ENCODE data around the gene RIF1. TPM values are rescaled to one million over a fixed set of nuclear protein-coding genes. Genes with fewer than 3 reads are reported as not detected.

RIF1 gene
- total RNA-seq, 1 experiment from 2014 or later: 123 TPM

DNA sequence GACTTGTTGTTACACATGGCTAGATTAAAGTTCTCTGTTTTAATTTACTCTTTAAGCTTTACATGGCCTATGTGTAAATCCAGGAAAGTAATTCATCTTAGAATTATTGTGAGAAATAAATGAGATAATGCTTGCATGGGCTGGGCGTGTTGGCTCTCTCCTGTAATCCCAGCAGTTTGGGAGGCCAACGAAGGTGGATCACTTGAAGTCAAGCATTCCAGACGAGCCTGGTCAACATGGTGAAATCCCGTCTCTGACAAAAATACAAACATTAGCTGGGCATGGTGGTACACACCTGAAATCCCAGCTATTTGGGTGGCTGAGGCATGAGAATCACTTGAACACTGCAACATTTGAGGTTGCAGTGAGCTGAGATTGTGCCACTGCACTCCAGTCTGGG lies 4.3 kb upstream of the RIF1 start:
- Histone ChIP-seq H3T11ph (ENCODE audit: low read length) (no peak overlapping the region), H2AFZ (ENCODE audit: low read length) (no peak overlapping the region), H3K56ac (ENCODE audit: insufficient read length, low read depth, low read length) (no peak overlapping the region), H3K9me3 (ENCODE audit: control insufficient read depth, low read depth, low read length) (no peaks in the 10 kb centered on the region), H4K20me1 (ENCODE audit: control insufficient read depth, insufficient read depth, insufficient read length) (peaks cover under 1% of the 10 kb centered on the region), H3K4ac (ENCODE audit: low read depth, low read length) (no peak overlapping the region), H2BK20ac (ENCODE audit: low read depth, low read length, poor library complexity, severe bottlenecking) (no peak overlapping the region), H2BK120ac (ENCODE audit: low read depth, low read length, poor library complexity, severe bottlenecking) (no peak overlapping the region), H3K79me1 (ENCODE audit: insufficient read depth, low read depth, low read length, poor library complexity, severe bottlenecking) (no peaks in the 10 kb centered on the region), H3K27me3 (ENCODE audit: insufficient read depth, low read length) (no peaks in the 10 kb centered on the region), H4K8ac (replicated peaks; ENCODE audit: insufficient read length, low read depth, low read length) (no peak overlapping the region), H3K18ac (ENCODE audit: insufficient read length, low read depth, low read length) (no peak overlapping the region), H2BK5ac (ENCODE audit: insufficient read length, low read length) (no peak overlapping the region), H3K9ac (ENCODE audit: extremely low read depth, insufficient read length, low read length) (no peak overlapping the region), H4K5ac (ENCODE audit: insufficient read length, low read depth, low read length) (no peak overlapping the region), H2BK12ac (ENCODE audit: insufficient read length, low read depth, low read length) (no peak overlapping the region), H3K4me1 (ENCODE audit: insufficient read depth, low read length) (no peaks in the 10 kb centered on the region), H3K4me2 (ENCODE audit: insufficient read depth, insufficient read length, low read length) (no peak overlapping the region), H3K79me2 (ENCODE audit: insufficient read depth, low read length) (peaks cover 2% of the 10 kb centered on the region; the same call in 1 of the 2 replicates), H3K27ac (ENCODE audit: insufficient read length, low read depth, low read length) (no peak overlapping the region), H3K23me2 (ENCODE audit: insufficient read length, low read depth, low read length, poor library complexity, severe bottlenecking) (no peaks in the 10 kb centered on the region), H2AK5ac (ENCODE audit: insufficient read length, low read length) (no peak overlapping the region), H4K91ac (ENCODE audit: insufficient read length, low read depth, low read length) (no peak overlapping the region), H3K14ac (ENCODE audit: insufficient read depth, low read length) (no peak overlapping the region), H2BK15ac (ENCODE audit: low read depth, low read length) (no peak overlapping the region), H3K23ac (ENCODE audit: insufficient read length, low read depth, low read length) (no peak overlapping the region)
- TF ChIP-seq, protein P1, sequence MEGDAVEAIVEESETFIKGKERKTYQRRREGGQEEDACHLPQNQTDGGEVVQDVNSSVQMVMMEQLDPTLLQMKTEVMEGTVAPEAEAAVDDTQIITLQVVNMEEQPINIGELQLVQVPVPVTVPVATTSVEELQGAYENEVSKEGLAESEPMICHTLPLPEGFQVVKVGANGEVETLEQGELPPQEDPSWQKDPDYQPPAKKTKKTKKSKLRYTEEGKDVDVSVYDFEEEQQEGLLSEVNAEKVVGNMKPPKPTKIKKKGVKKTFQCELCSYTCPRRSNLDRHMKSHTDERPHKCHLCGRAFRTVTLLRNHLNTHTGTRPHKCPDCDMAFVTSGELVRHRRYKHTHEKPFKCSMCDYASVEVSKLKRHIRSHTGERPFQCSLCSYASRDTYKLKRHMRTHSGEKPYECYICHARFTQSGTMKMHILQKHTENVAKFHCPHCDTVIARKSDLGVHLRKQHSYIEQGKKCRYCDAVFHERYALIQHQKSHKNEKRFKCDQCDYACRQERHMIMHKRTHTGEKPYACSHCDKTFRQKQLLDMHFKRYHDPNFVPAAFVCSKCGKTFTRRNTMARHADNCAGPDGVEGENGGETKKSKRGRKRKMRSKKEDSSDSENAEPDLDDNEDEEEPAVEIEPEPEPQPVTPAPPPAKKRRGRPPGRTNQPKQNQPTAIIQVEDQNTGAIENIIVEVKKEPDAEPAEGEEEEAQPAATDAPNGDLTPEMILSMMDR (conservative IDR thresholded peaks at IDR 0.05): no peak
- H3K27me3 Mint-ChIP-seq (ENCODE audit: low read depth): no peaks in the 10 kb centered on the region
- peaks cover 0 to 5% of the 10 kb centered on the region in 2 experiments; a peak in 4 of 5 replicates for H3K9me3 Mint-ChIP-seq
- peaks cover 2 to 5% of the 10 kb centered on the region in 2 experiments; a peak in 2 of 4 replicates for H3K4me1 Mint-ChIP-seq
- DNase-seq: no peak
- H3K36me3 Mint-ChIP-seq (ENCODE audit: insufficient read depth in 1 of 3, low read depth in 3 of 3): peaks cover under 1 to 4% (median 2%) of the 10 kb centered on the region in 3 experiments
- no peak overlapping the region for H3K4me3 Mint-ChIP-seq
- whole genome bisulfite sequencing (ENCODE audit: extremely low coverage, insufficient read length, low lambda C conversion rate): no CpG with 5 or more reads among the region's 4 CpGs
- peak overlapping the region in 2 of 3 experiments; percentile 40 to 85; a peak in 2 of 7 replicates for H3K27ac Mint-ChIP-seq
